PC-3 (cell line): ENCODE results near the gene RASSF4. TPM values are rescaled to one million over a fixed set of nuclear protein-coding genes. Genes with fewer than 3 reads are reported as not detected.

ENCODE experiments used
- ATAC-seq: fragments of 200-7000 bp; cut with Tn5 transposase; 2 replicates; pipeline ENCODE4 v1.9.1; 2020; ENCODE audit warnings: mild to moderate bottlenecking, moderate library complexity
- BruUV-seq: library from RNA; stranded (reverse); fragments of 400-500 nt; replicated peaks from 2 replicates; lab custom pipeline; 2021; lab: Mats Ljungman, UMichigan
- CTCF ChIA-PET: fragments of 300-600 bp; sonication (Branson Sonifier 250); formaldehyde crosslinking; loops from one replicate; lab custom pipeline; 2022; ENCODE audit warnings: antibody characterized with exemption; lab: Charles Lee
- POLR2A ChIA-PET: fragments of 300-600 bp; sonication (Branson Sonifier 250); formaldehyde crosslinking; loops from one replicate; lab custom pipeline; 2022; ENCODE audit warnings: antibody characterized with exemption; ENCODE audit not compliant: unreplicated experiment; lab: Charles Lee
- DNase-seq: peaks from one replicate; pipeline ENCODE4 v3.0.0-alpha.2; 2015
- H2AFZ ChIP-seq: fragments of 300-600 bp; sonication (generic); 2 replicates; pipeline ENCODE4 v1.6.0; 2016; ENCODE audit warnings: antibody characterized with exemption, low read length
- H3F3A ChIP-seq: fragments of 300-600 bp; sonication (generic); one replicate; pipeline ENCODE4 v1.6.0; 2017; ENCODE audit warnings: antibody characterized with exemption, low read length, control low read depth, mild to moderate bottlenecking; ENCODE audit not compliant: unreplicated experiment
- H3K27ac ChIP-seq: fragments of 300-600 bp; sonication (generic); 2 replicates; pipeline ENCODE4 v1.5.1; 2016; ENCODE audit warnings: mild to moderate bottlenecking, low read length
- H3K27me3 ChIP-seq: fragments of 300-600 bp; sonication (generic); 2 replicates; pipeline ENCODE4 v1.6.1; 2016; ENCODE audit warnings: low read length, mixed read lengths
- H3K36me3 ChIP-seq: fragments of 300-600 bp; sonication (generic); 2 replicates; pipeline ENCODE4 v1.6.1; 2016; ENCODE audit warnings: low read depth, mixed run types, low read length, mixed read lengths
- H3K4me1 ChIP-seq: fragments of 300-600 bp; sonication (generic); 2 replicates; pipeline ENCODE4 v1.5.1; 2016; ENCODE audit warnings: low read length; ENCODE audit not compliant: insufficient read depth
- H3K4me2 ChIP-seq: fragments of 300-600 bp; sonication (generic); 2 replicates; pipeline ENCODE4 v1.6.0; 2016; ENCODE audit warnings: low read length
- H3K4me3 ChIP-seq: fragments of 300-600 bp; sonication (generic); 2 replicates; pipeline ENCODE4 v1.5.1; 2016; ENCODE audit warnings: mild to moderate bottlenecking, low read length, mixed read lengths
- H3K79me2 ChIP-seq: fragments of 300-600 bp; sonication (generic); 2 replicates; pipeline ENCODE4 v1.6.1; 2017; ENCODE audit warnings: low read length, mixed read lengths
- H3K9ac ChIP-seq: fragments of 300-600 bp; sonication (generic); 2 replicates; pipeline ENCODE4 v1.6.0; 2016; ENCODE audit warnings: mild to moderate bottlenecking, low read length
- H3K9me2 ChIP-seq: fragments of 300-600 bp; sonication (generic); replicated peaks from 2 replicates; pipeline ENCODE4 v1.6.1; 2016; ENCODE audit warnings: mixed run types, low read length, mixed read lengths
- H3K9me3 ChIP-seq: fragments of 300-600 bp; sonication (generic); 2 replicates; pipeline ENCODE4 v1.6.1; 2016; ENCODE audit warnings: low read length, mixed read lengths
- H4K20me1 ChIP-seq: fragments of 300-600 bp; sonication (generic); 2 replicates; pipeline ENCODE4 v1.6.1; 2016; ENCODE audit warnings: low read length, mixed read lengths
- CTCF ChIP-seq: fragments of 300-600 bp; sonication (generic); conservative IDR thresholded peaks from 2 replicates; pipeline ENCODE4 v1.5.1; 2017; ENCODE audit warnings: antibody characterized with exemption, low read depth, mild to moderate bottlenecking, low read length
- EZH2 ChIP-seq: fragments of 300-600 bp; sonication (generic); IDR thresholded peaks from one replicate; pipeline ENCODE4 v1.6.1; 2017; ENCODE audit warnings: antibody characterized with exemption, mild to moderate bottlenecking, low read length; ENCODE audit not compliant: unreplicated experiment
- EZH2phosphoT487 ChIP-seq: fragments of 300-600 bp; sonication (generic); IDR thresholded peaks from 2 replicates; pipeline ENCODE4 v1.6.1; 2018; ENCODE audit warnings: mild to moderate bottlenecking, antibody characterized with exemption, low read length, borderline replicate concordance
- intact Hi-C: fragments of 100-400 bp; cut with micrococcal nuclease; formaldehyde crosslinking; loops from 2 replicates; pipeline ENCODE4 v1.9.0; 2023
- total RNA-seq: library from RNA; depleted of rRNA; stranded (reverse); fragments of >200 nt; gene quantifications from 2 replicates; pipeline ENCODE4 v1.2.3, GENCODE V29; 2014

RASSF4 gene
- total RNA-seq, 1 experiment from 2014 or later: 8.7 TPM

DNA sequence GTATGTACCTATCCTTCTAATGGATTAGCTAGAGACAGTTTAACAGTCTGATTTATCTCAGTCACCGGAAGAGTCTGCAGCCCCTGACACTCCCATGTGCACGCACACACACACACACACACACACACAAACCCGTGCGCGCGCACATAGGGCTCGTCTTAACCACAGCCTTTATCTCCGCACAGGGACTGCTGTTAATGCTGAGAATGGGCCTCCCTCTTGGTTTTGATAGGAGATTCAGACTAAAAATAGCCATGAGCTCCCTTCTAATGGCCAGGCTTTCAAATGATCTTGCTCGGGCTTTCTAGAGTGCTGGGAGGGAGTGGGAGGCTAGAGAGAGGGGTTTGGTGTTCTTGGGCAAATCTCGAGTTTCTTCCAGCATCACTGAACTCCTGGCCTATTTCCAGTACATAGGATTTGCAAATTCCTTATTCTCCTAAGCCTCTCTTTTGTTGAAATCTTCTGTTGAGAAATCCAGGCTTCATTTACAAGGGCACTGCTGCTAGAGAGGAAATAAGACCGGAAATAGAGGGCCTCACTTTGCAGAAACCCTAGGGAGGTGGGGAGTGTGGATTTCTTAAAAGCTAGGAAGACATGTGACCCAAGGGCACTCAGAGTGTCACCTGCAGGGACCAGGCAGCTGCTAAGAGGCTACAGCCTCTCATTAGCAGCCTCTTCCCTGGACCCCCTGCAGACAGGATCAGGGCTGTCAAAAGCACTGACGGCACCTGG lies 46.1 kb upstream of the RASSF4 start:
- Histone ChIP-seq H3K9me3 (no peaks in the 10 kb centered on the region), H3K4me3 (no peak overlapping the region), H3K9me2 (no peaks in the 10 kb centered on the region), H3K9ac (no peak overlapping the region), H3K27ac (no peak overlapping the region), H3F3A (no peaks in the 10 kb centered on the region), H4K20me1 (no peaks in the 10 kb centered on the region), H3K27me3 (peaks cover 78% of the 10 kb centered on the region), H3K36me3 (no peaks in the 10 kb centered on the region), H3K4me2 (no peak overlapping the region), H3K4me1 (no peaks in the 10 kb centered on the region), H2AFZ (no peak overlapping the region), H3K79me2 (no peaks in the 10 kb centered on the region)
- DNase-seq: no peak
- TF ChIP-seq CTCF: no peak
- no peak for TF ChIP-seq EZH2phosphoT487
- no peak for TF ChIP-seq EZH2
- no TSS peak for BruUV-seq
- ChIA-PET CTCF (no interaction called here), POLR2A (no interaction called here)
- ATAC-seq: no peak
- intact Hi-C loops: no loop called here

- no peak overlapping the region for H3K27ac ChIP-seq
- H3K36me3 ChIP-seq: no peaks in the 10 kb centered on the region
- H3K9me2 ChIP-seq: no peaks in the 10 kb centered on the region
- H3F3A ChIP-seq: no peaks in the 10 kb centered on the region
- intact Hi-C loops: no loop called here
- no peak for ATAC-seq
- no TSS peak for BruUV-seq
- no peak overlapping the region for H2AFZ ChIP-seq
- no peak overlapping the region for H3K4me2 ChIP-seq
- ChIA-PET POLR2A (no interaction called here), CTCF (no interaction called here)
- H3K9me3 ChIP-seq: no peaks in the 10 kb centered on the region
- TF ChIP-seq CTCF: no peak
- no peaks in the 10 kb centered on the region for H4K20me1 ChIP-seq
- H3K9ac ChIP-seq: no peak overlapping the region
- DNase-seq: no peak
- H3K4me1 ChIP-seq: no peaks in the 10 kb centered on the region
- no peak overlapping the region for H3K4me3 ChIP-seq
- H3K79me2 ChIP-seq: no peaks in the 10 kb centered on the region
- peaks cover 79% of the 10 kb centered on the region for H3K27me3 ChIP-seq
Measured at GRCh38 chr10:44914891-44915290, 44.7 kb upstream of the RASSF4 start.

DNA sequence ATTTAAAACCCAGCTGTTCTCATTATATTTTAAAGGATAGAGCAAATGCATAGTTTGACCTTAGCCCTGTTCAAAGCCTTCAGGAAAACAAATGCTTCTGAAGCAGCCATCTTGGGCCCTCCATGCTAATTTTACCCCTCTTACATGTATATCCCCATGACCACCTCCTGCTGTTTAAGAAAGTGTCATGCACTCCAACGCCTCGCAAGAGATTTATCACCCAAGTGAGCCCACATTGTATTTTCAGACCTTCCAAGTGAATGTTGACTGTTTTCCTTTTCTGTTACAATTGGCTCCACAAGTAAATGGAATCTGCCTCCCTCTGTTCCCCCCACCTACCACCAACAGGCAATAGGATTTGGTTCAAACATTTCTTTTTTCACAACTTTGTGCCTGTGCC lies 43.2 kb upstream of the RASSF4 start:
- Histone ChIP-seq H3K27ac (no peak overlapping the region), H3F3A (no peaks in the 10 kb centered on the region), H3K9me3 (no peaks in the 10 kb centered on the region), H3K4me3 (no peak overlapping the region), H3K36me3 (no peaks in the 10 kb centered on the region), H3K9ac (no peak overlapping the region), H3K79me2 (no peaks in the 10 kb centered on the region), H3K4me1 (no peaks in the 10 kb centered on the region), H3K9me2 (no peaks in the 10 kb centered on the region), H3K4me2 (no peak overlapping the region), H2AFZ (no peak overlapping the region), H3K27me3 (peaks cover 74% of the 10 kb centered on the region), H4K20me1 (no peaks in the 10 kb centered on the region)
- TF ChIP-seq EZH2phosphoT487 (no peak), CTCF (no peak), EZH2 (no peak)
- intact Hi-C loops: no loop called here
- no TSS peak for BruUV-seq
- ChIA-PET CTCF (no interaction called here), POLR2A (no interaction called here)
- no peak for DNase-seq
- ATAC-seq: no peak
